ENCODE data around the gene NFKBIZ.

NFKBIZ gene

DNA sequence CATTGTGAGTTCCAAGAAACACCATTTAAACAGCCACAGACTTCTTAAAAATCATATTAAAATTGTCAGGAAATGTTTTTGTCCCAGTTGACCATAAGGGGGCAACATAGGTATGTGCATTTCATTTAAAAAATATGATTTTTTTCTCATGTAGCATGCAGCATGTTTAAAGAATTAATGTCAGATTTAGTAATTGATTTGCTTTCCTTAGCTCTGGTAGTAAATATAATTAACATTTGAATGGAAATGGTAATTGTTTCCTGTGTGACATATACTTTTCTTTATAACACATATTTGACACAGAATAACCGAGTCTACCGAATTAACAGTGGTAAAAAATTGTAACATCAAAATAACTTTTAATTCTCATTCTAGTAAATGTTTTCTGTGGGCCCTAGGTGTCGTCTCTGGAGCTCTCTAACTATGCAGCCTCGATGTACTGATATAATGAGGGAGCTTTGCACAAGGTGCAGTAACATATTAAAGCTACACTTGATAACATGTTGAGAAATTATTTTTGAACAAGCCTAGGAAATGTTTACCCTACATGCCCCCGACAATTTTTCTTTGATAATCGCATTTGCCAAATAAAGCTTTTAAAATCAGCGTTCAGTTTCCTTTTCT lies 35.4 kb upstream of the NFKBIZ start:
- H3K79me2 ChIP-seq (ENCODE audit: low read length): peaks cover 1% of the 10 kb centered on the region; the same call in 1 of the 2 replicates
- H3K27ac ChIP-seq (ENCODE audit: low read length): no peak overlapping the region
- H3K4me2 ChIP-seq (ENCODE audit: low read length): peak overlapping the region; percentile 27
- H3K27me3 ChIP-seq (ENCODE audit: low read depth, low read length): no peaks in the 10 kb centered on the region
- peak overlapping the region; percentile 0; the same call in 1 of the 2 replicates for H3K9ac ChIP-seq (ENCODE audit: low read length)
- H3K4me1 ChIP-seq (ENCODE audit: low read length): peaks cover 70% of the 10 kb centered on the region
- H2AFZ ChIP-seq (ENCODE audit: low read depth, low read length): no peak overlapping the region
- H4K20me1 ChIP-seq (ENCODE audit: insufficient read depth, low read length): no peaks in the 10 kb centered on the region
- no peaks in the 10 kb centered on the region for H3K9me3 ChIP-seq (ENCODE audit: insufficient read depth, low read length)
- TF ChIP-seq EZH2phosphoT487 (IDR thresholded peaks at IDR 0.05; ENCODE audit: low read depth): no peak
- TF ChIP-seq, protein P1, sequence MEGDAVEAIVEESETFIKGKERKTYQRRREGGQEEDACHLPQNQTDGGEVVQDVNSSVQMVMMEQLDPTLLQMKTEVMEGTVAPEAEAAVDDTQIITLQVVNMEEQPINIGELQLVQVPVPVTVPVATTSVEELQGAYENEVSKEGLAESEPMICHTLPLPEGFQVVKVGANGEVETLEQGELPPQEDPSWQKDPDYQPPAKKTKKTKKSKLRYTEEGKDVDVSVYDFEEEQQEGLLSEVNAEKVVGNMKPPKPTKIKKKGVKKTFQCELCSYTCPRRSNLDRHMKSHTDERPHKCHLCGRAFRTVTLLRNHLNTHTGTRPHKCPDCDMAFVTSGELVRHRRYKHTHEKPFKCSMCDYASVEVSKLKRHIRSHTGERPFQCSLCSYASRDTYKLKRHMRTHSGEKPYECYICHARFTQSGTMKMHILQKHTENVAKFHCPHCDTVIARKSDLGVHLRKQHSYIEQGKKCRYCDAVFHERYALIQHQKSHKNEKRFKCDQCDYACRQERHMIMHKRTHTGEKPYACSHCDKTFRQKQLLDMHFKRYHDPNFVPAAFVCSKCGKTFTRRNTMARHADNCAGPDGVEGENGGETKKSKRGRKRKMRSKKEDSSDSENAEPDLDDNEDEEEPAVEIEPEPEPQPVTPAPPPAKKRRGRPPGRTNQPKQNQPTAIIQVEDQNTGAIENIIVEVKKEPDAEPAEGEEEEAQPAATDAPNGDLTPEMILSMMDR (IDR thresholded peaks at IDR 0.05; ENCODE audit: low read depth, low read length): peak; percentile 76
- H3K4me3 ChIP-seq (ENCODE audit: low read length): no peak overlapping the region
- peaks cover 5% of the 10 kb centered on the region for H3K36me3 ChIP-seq (replicated peaks; ENCODE audit: low read depth, low read length)

DNA sequence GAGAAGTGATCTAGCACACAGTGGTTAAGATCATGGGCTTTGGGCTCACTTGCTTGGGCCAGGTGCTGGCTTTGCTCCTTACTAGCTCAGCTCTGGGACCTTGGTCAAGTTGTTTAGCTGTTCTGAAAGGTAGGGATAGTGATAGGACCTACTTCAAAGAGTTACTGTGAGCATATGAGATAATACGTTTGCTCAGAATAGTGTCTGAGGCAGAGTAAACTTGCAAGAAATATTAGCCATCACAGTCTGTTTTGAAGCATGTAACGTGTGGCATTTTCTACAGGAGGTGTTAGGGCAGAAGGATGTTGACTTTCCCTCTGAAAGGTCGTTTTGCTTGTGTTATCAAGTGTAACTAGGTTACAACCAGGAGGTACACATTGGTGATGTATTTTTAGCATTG lies 34.5 kb upstream of the NFKBIZ start:
- H3K27ac ChIP-seq (ENCODE audit: low read length): no peak overlapping the region
- TF ChIP-seq, protein P1 (IDR thresholded peaks at IDR 0.05; ENCODE audit: low read depth, low read length): no peak
- TF ChIP-seq EZH2phosphoT487 (IDR thresholded peaks at IDR 0.05; ENCODE audit: low read depth): no peak
- no peaks in the 10 kb centered on the region for H3K27me3 ChIP-seq (ENCODE audit: low read depth, low read length)
- H3K79me2 ChIP-seq (ENCODE audit: low read length): peaks cover 5% of the 10 kb centered on the region; the same call in 1 of the 2 replicates
- no peaks in the 10 kb centered on the region for H4K20me1 ChIP-seq (ENCODE audit: insufficient read depth, low read length)
- H3K4me2 ChIP-seq (ENCODE audit: low read length): peak overlapping the region; percentile 27; the same call in 1 of the 2 replicates
- no peak overlapping the region for H3K4me3 ChIP-seq (ENCODE audit: low read length)
- peaks cover 8% of the 10 kb centered on the region for H3K36me3 ChIP-seq (replicated peaks; ENCODE audit: low read depth, low read length)
- no peak overlapping the region for H2AFZ ChIP-seq (ENCODE audit: low read depth, low read length)
- H3K4me1 ChIP-seq (ENCODE audit: low read length): peaks cover 71% of the 10 kb centered on the region
- H3K9me3 ChIP-seq (ENCODE audit: insufficient read depth, low read length): no peaks in the 10 kb centered on the region
- H3K9ac ChIP-seq (ENCODE audit: low read length): peak overlapping the region; percentile 0; the same call in 1 of the 2 replicates

DNA sequence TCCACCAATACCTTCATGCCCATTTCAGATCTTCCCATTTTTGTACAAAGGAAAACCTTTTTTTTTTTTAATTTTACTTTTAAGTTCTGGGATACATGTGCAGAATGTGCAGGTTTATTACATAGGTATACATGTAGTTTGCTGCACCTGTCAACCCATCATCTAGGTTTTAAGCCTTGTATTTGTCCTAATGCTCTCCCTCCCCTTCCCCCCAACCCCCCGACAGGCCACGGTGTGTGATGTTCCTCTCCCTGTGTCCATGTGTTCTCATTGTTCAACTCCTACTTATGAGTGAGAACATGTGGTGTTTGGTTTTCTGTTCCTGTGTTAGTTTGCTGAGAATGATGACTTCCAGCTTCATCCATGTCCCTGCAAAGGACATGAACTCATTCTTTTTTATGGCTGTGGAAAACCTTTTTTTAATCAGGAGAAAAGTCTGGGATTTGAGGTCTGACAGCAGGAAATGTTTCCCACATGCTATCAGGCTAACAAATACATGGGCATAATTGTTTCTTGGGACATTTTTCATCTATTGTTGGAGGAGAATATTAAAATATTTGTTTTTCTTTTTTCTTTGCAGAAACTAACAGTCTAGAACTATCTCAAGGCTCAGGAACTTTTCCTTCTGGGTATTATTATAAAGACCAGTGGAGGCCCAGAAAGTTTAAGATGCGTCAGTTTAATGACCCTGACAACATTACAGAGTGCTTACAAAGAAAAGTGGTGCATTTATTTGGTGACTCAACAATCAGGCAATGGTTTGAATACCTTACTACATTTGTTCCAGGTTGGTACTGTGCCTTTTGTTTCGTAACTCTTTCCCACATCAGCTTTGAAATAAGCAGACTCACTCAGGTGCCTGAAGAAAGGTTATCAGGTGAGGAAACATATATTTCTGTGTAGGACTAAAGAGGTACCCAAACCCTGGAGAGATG lies 32.8 kb upstream of the NFKBIZ start:
- Histone ChIP-seq H3K9me3 (ENCODE audit: insufficient read depth, low read length) (no peaks in the 10 kb centered on the region), H4K20me1 (ENCODE audit: insufficient read depth, low read length) (no peaks in the 10 kb centered on the region), H3K27me3 (ENCODE audit: low read depth, low read length) (no peaks in the 10 kb centered on the region), H2AFZ (ENCODE audit: low read depth, low read length) (no peak overlapping the region), H3K27ac (ENCODE audit: low read length) (no peak overlapping the region), H3K4me3 (ENCODE audit: low read length) (no peak overlapping the region), H3K4me2 (ENCODE audit: low read length) (no peak overlapping the region), H3K36me3 (replicated peaks; ENCODE audit: low read depth, low read length) (peaks cover 11% of the 10 kb centered on the region), H3K4me1 (ENCODE audit: low read length) (peaks cover 73% of the 10 kb centered on the region), H3K79me2 (ENCODE audit: low read length) (peaks cover 5% of the 10 kb centered on the region; the same call in 1 of the 2 replicates), H3K9ac (ENCODE audit: low read length) (no peak overlapping the region)
- TF ChIP-seq EZH2phosphoT487 (IDR thresholded peaks at IDR 0.05; ENCODE audit: low read depth): no peak
- TF ChIP-seq, protein P1 (IDR thresholded peaks at IDR 0.05; ENCODE audit: low read depth, low read length): no peak

- H3K27ac ChIP-seq (ENCODE audit: low read length): peak overlapping the region; percentile 63
Measured at GRCh38 chr3:101817992-101818391, 31.3 kb upstream of the NFKBIZ start.

More at GRCh38 chr3:101817992-101818391, 31.3 kb upstream of the NFKBIZ start:
- peaks cover 5% of the 10 kb centered on the region; the same call in 1 of the 2 replicates for H3K79me2 ChIP-seq (ENCODE audit: low read length)
- peaks cover 14% of the 10 kb centered on the region for H3K36me3 ChIP-seq (replicated peaks; ENCODE audit: low read depth, low read length)
- H3K4me2 ChIP-seq (ENCODE audit: low read length): peak overlapping the region; percentile 42
- H2AFZ ChIP-seq (ENCODE audit: low read depth, low read length): no peak overlapping the region
- H3K4me1 ChIP-seq (ENCODE audit: low read length): peaks cover 60% of the 10 kb centered on the region
- TF ChIP-seq, protein P1 (IDR thresholded peaks at IDR 0.05; ENCODE audit: low read depth, low read length): no peak
- TF ChIP-seq EZH2phosphoT487 (IDR thresholded peaks at IDR 0.05; ENCODE audit: low read depth): no peak
- H3K27me3 ChIP-seq (ENCODE audit: low read depth, low read length): no peaks in the 10 kb centered on the region
- H3K4me3 ChIP-seq (ENCODE audit: low read length): peak overlapping the region; percentile 11; the same call in 1 of the 2 replicates
- peak overlapping the region; percentile 39; the same call in 1 of the 2 replicates for H3K9ac ChIP-seq (ENCODE audit: low read length)
- no peaks in the 10 kb centered on the region for H4K20me1 ChIP-seq (ENCODE audit: insufficient read depth, low read length)
- no peaks in the 10 kb centered on the region for H3K9me3 ChIP-seq (ENCODE audit: insufficient read depth, low read length)
